ENCODE data around the gene THOC1.

THOC1 gene

DNA sequence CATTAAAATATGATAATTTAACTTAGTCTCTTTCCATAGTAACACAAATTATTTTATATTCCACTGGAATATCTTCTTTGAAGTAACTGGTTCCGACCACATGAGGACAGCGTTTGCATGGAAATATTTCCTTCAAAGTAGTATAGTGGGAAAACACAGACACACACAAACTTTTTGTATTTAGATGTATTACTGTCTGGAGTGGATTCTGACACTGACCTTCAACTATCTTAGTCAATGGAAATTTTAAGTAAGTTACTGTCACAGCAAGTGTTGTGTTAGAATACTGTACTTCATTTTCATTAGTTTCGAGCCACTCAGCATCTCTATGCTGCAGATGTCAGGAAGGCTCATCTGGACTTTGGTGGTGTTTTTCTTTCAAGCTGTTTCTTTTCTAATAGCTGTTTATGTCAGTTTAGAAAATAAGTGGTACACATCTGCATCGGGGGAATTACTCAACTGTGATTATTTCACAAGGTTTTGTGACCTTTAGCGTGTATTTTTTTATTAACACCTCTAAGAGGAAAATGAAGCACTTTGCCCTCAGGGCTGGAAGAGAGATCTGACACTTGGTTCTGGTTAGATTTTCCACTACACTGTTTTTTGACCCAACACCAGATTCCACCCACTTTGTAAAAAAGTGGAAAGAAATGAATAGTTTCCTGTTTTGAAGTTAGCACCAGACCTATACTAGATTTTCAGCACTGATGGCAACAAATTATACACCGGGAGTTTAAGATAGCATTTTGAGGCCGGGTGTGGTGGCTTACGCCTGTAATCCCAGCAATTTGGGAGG is 18.9 kb upstream of the THOC1 start:
- FAIRE-seq (no peak), DNase-seq (ENCODE audit: insufficient read length, low spot score) (no peak)
- TF ChIP-seq SPI1 (IDR thresholded peaks at IDR 0.05; ENCODE audit: low read depth, low read length) = no peak
- no peak for TF ChIP-seq POLR2AphosphoS5 (IDR thresholded peaks at IDR 0.05; ENCODE audit: low read depth, low read length)
- no peak for TF ChIP-seq PAX5 (IDR thresholded peaks at IDR 0.05; ENCODE audit: insufficient read depth, low read length, severe bottlenecking)
- no peak for TF ChIP-seq TAF1 (IDR thresholded peaks at IDR 0.05; ENCODE audit: low read depth, low read length)
- TF ChIP-seq POU2F2 (IDR thresholded peaks at IDR 0.05; ENCODE audit: low read depth, low read length) = no peak
- TF ChIP-seq POLR2A (IDR thresholded peaks at IDR 0.05; ENCODE audit: low read depth, low read length) = no peak

DNA sequence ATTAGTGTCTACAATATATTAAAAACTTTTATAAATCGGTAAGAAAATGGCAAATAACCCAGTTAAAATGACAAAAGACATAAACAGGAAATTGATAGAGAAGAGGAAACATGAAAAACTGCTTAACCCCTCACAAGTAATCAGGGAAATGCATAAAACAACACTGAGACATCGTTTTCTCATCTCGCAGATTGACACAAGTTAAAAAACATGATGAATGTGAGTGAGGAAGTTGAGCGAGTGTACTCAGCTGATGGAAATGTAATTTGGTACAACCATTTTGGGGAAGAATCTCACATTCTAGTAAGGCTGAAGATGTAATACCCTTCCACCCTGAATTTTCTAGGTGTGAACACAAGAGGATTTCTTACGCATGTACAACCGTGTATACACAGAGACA is 18.0 kb upstream of the THOC1 start:
- FAIRE-seq = no peak
- TF ChIP-seq POU2F2 (IDR thresholded peaks at IDR 0.05; ENCODE audit: low read depth, low read length) (no peak), PAX5 (IDR thresholded peaks at IDR 0.05; ENCODE audit: insufficient read depth, low read length, severe bottlenecking) (no peak), TAF1 (IDR thresholded peaks at IDR 0.05; ENCODE audit: low read depth, low read length) (no peak), POLR2AphosphoS5 (IDR thresholded peaks at IDR 0.05; ENCODE audit: low read depth, low read length) (no peak), SPI1 (IDR thresholded peaks at IDR 0.05; ENCODE audit: low read depth, low read length) (no peak), POLR2A (IDR thresholded peaks at IDR 0.05; ENCODE audit: low read depth, low read length) (no peak)
- DNase-seq (ENCODE audit: insufficient read length, low spot score) = no peak

DNA sequence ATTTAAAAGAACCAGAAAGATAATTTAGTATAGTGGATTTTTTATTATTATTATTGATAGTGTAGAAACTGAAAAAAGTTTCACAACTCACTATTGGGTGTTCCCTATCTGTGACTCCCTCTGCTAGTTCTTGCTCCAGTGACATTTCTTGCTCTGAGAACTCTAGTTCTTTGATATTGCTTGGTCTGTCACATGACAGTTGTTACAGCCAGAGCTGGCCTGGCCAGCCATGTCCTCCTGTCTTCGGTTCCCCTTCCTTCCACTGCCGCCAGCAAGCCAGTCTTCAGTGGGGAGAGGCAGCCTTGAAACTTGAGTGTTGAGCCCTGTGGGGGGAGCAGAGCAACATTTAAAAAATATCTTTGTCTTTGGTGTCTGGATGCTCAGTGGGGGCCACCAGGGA is 7.6 kb upstream of the THOC1 start:
- TF ChIP-seq POLR2AphosphoS5 (IDR thresholded peaks at IDR 0.05; ENCODE audit: low read depth, low read length) (no peak), SPI1 (IDR thresholded peaks at IDR 0.05; ENCODE audit: low read depth, low read length) (no peak), POLR2A (IDR thresholded peaks at IDR 0.05; ENCODE audit: low read depth, low read length) (no peak), TAF1 (IDR thresholded peaks at IDR 0.05; ENCODE audit: low read depth, low read length) (no peak), POU2F2 (IDR thresholded peaks at IDR 0.05; ENCODE audit: low read depth, low read length) (no peak), PAX5 (IDR thresholded peaks at IDR 0.05; ENCODE audit: insufficient read depth, low read length, severe bottlenecking) (no peak)
- DNase-seq (ENCODE audit: insufficient read length, low spot score) (no peak), FAIRE-seq (no peak)

DNA sequence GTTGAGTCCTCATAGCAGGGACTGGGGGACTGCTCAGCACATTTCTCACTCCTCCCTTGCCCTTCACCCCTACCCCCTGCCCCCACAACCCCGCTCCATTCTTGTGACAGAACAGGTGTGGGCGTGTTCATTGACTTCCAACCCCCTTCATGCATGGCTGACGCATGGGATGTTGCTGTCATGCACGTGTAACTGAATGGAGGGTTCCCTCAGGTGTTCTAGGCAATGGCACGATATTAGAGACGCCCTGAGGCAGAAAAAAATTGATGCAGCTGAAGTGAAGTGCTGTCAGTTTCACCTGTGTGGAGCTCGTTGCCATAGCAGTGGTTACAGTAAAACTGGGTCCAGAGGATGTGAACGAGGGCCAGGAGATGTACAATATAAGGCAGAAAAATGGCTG is 6.5 kb upstream of the THOC1 start:
- no peak for DNase-seq (ENCODE audit: insufficient read length, low spot score)
- TF ChIP-seq TAF1 (IDR thresholded peaks at IDR 0.05; ENCODE audit: low read depth, low read length) = no peak
- TF ChIP-seq PAX5 (IDR thresholded peaks at IDR 0.05; ENCODE audit: insufficient read depth, low read length, severe bottlenecking) = no peak
- no peak for TF ChIP-seq POLR2AphosphoS5 (IDR thresholded peaks at IDR 0.05; ENCODE audit: low read depth, low read length)
- TF ChIP-seq SPI1 (IDR thresholded peaks at IDR 0.05; ENCODE audit: low read depth, low read length) = no peak
- TF ChIP-seq POU2F2 (IDR thresholded peaks at IDR 0.05; ENCODE audit: low read depth, low read length) = no peak
- TF ChIP-seq POLR2A (IDR thresholded peaks at IDR 0.05; ENCODE audit: low read depth, low read length) = no peak
- no peak for FAIRE-seq

DNA sequence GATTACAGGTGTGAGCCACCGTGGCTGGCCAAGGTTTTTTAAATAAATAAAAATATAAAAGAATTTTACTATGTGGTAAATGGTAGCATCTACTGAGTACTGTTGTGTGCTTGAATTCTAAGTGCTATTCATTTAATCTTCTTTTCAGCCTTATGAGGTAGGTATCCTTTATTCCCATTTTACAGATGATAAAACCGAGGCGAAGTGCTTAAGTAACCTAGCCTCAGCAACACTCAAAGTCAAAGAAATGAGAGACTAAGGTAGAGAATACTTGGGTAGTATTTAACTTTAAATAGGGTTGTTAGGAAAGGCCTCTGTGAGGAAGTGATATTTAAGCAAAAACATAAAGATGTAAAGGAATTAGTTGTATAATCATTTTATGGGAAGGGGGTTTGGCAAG is 5.7 kb upstream of the THOC1 start:
- no peak for DNase-seq (ENCODE audit: insufficient read length, low spot score)
- FAIRE-seq = no peak
- no peak for TF ChIP-seq POU2F2 (IDR thresholded peaks at IDR 0.05; ENCODE audit: low read depth, low read length)
- TF ChIP-seq POLR2AphosphoS5 (IDR thresholded peaks at IDR 0.05; ENCODE audit: low read depth, low read length) = no peak
- no peak for TF ChIP-seq POLR2A (IDR thresholded peaks at IDR 0.05; ENCODE audit: low read depth, low read length)
- TF ChIP-seq PAX5 (IDR thresholded peaks at IDR 0.05; ENCODE audit: insufficient read depth, low read length, severe bottlenecking) = no peak
- TF ChIP-seq TAF1 (IDR thresholded peaks at IDR 0.05; ENCODE audit: low read depth, low read length) = no peak
- TF ChIP-seq SPI1 (IDR thresholded peaks at IDR 0.05; ENCODE audit: low read depth, low read length) = no peak

DNA sequence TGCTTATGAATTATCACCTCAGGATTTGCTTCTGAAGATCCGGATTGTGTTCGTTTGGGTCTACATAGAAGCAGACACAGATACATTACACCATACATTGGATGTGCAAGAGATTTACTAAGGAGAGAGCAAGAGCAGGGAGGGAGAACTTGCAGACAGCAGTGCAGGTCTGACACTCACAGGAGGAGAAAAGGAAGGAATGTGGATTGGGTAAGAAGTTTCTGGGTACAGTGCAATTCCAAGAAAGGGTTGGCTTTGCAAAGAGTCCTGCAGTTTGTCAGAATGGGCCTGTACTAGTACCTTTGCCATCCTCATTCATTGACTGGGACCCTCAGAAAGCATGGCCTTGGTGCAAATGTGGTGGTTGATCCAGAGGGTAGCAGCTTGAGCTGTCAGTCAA is 4.8 kb upstream of the THOC1 start:
- TF ChIP-seq TAF1 (IDR thresholded peaks at IDR 0.05; ENCODE audit: low read depth, low read length) (no peak), PAX5 (IDR thresholded peaks at IDR 0.05; ENCODE audit: insufficient read depth, low read length, severe bottlenecking) (no peak)
- DNase-seq (ENCODE audit: insufficient read length, low spot score) = no peak
- FAIRE-seq = no peak

DNA sequence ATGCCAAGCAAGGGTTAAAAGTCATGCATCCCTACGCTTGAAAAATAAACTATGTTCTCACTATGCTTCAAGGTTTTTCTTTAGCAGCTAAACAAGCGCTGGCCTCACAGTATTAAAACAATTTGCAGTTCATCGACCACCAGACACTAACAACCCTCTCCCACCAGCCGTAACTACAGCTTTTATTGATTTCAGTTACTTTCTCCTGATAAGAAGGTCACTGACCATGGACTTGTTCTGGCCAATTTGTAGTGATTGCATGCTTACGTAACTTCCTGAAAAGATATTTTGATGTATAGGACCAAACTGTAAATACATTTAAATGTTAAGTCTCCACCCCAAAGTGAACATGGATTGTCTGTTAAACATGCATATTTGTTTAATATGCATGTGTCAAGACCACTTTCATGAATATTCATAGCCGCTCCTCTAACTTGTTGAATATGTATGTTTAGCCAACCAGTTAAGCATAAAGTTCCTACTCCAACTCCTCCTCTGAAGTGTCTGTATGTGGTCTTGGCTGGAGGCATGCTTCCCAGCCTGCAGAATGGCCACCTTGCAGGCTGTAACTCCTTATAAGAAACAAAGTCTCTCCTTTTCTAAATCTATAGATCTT is 1.7 kb upstream of the THOC1 start:
- TF ChIP-seq TAF1 (IDR thresholded peaks at IDR 0.05; ENCODE audit: low read depth, low read length) = no peak
- TF ChIP-seq POU2F2 (IDR thresholded peaks at IDR 0.05; ENCODE audit: low read depth, low read length) = no peak
- no peak for TF ChIP-seq SPI1 (IDR thresholded peaks at IDR 0.05; ENCODE audit: low read depth, low read length)
- TF ChIP-seq POLR2AphosphoS5 (IDR thresholded peaks at IDR 0.05; ENCODE audit: low read depth, low read length) = no peak
- TF ChIP-seq PAX5 (IDR thresholded peaks at IDR 0.05; ENCODE audit: insufficient read depth, low read length, severe bottlenecking) = no peak
- TF ChIP-seq POLR2A (IDR thresholded peaks at IDR 0.05; ENCODE audit: low read depth, low read length) = no peak
- no peak for DNase-seq (ENCODE audit: insufficient read length, low spot score)
- FAIRE-seq = no peak

DNA sequence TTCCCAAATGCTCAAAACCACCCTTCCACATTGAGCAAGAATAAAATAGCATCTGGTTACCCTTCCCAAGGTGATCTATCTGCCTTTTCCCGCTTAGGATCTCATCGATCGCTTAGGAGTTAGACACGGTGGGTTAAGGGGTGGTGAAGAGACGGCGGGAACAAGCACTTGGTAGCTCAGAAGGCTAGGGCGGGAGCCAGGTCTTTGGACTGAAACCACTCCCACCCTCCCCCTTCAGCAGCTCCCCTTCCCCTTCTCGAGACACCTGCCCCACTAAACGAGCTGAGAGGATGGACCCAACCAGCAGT is 513 bp downstream of the THOC1 start:
- no peak for DNase-seq (ENCODE audit: insufficient read length, low spot score)
- peak; percentile 50 for FAIRE-seq
- no peak for TF ChIP-seq POLR2AphosphoS5 (IDR thresholded peaks at IDR 0.05; ENCODE audit: low read depth, low read length)
- TF ChIP-seq POLR2A (IDR thresholded peaks at IDR 0.05; ENCODE audit: low read depth, low read length) = no peak
- no peak for TF ChIP-seq POU2F2 (IDR thresholded peaks at IDR 0.05; ENCODE audit: low read depth, low read length)
- no peak for TF ChIP-seq SPI1 (IDR thresholded peaks at IDR 0.05; ENCODE audit: low read depth, low read length)
- no peak for TF ChIP-seq PAX5 (IDR thresholded peaks at IDR 0.05; ENCODE audit: insufficient read depth, low read length, severe bottlenecking)
- TF ChIP-seq TAF1 (IDR thresholded peaks at IDR 0.05; ENCODE audit: low read depth, low read length) = no peak

DNA sequence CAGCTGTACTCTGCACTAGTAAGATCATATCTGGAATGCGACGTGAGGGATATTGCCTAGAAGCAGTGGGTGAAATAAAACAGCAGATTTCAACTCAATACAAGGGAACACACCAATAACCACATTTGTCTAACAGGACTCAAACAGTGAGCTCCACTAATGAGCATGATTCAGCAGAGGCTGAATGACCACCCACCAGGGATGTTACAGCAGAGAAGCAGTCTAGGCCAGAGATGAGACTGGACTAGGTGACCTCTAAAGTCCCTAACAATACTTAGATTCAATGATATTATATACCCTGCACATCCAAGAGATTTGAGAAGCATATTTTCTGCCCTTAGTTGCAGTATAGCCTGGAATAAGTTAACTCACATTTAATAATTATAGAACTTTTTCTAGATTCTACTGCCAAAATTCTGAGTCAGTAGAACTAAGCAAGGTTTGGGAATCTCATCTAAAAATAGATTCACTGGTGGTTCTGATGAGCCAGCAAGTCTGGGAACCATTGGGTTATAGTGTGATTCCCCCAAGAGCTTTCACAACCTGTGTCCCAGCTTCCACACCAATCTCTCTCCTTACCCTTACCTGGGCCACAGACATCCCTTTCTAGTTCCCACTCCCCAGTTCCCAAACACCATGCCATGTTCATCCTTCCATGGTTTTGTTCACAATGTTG is 6.3 kb downstream of the THOC1 start:
- FAIRE-seq = no peak
- no peak for DNase-seq (ENCODE audit: insufficient read length, low spot score)
- TF ChIP-seq PAX5 (IDR thresholded peaks at IDR 0.05; ENCODE audit: insufficient read depth, low read length, severe bottlenecking) (no peak), TAF1 (IDR thresholded peaks at IDR 0.05; ENCODE audit: low read depth, low read length) (no peak)
